ENCODE measurements around the gene TFAP2B.

The TFAP2B gene

DNA sequence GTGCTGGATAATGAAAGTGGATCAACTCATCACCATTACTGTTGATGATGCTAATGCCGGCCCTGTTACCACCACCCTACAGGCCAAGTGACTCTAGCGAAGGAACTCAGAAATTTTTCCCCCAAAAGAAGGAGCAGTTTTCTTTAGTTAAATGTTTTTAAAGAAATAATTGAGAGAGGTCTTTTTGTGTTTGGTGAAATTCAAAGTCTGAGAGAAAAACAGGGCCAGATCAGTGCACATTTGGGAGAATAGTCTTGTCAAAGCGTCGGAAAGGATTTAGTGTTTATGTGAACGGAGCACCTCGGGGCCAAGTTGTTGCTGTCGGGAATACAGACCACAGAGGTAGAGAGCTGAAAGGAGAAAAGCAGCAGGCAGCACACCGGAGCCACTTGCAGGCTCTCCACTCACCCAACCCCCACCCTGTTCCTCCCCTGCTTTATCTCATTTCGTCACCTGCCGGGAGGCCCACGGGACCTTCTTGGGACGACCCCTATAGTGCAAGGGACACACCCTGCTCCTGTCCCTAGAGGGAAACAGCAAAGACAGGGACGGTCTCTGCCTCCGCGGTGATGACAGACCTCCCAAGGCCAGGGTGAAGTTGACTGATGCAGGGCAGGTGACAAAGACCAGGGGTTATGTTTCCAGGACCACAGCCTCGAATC, 6.8 kb downstream of the TFAP2B start:
- no peak for DNase-seq (ENCODE audit: low spot score)

DNA sequence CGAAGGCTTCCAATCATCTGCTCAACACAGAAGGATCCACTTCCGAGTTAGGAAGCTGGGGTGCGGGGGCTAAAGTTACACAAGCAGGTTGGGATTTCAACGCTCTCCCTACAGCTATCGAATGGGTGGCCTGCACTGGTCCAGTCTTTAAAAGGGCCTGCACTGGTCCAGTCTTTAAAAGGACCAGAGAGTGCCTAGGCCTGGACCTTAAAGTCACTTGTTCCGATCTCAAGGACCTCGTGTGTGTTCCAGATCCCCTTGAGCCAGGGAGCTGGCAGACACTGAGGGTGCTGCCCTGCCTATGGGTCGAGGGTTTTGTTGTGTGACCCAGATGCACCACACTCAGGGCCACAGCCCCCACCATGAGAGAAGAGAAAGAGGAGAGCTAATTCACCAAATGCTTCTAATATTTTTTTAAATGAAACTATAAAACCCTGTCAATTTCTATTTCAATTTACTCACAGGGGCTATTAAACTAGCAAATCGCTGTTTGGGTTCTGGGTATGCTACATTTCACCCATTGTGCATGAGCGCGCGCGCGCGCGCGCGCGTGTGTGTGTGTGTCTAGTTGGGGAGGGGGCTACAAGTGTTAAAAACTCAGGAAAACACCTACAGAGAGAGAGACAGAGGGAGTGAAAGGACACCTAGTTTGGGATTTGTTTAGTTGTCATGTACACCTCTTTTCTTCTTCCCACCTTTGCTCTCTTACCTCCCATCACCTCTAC, 7.5 kb downstream of the TFAP2B start:
- no peak for DNase-seq (ENCODE audit: low spot score)

DNA sequence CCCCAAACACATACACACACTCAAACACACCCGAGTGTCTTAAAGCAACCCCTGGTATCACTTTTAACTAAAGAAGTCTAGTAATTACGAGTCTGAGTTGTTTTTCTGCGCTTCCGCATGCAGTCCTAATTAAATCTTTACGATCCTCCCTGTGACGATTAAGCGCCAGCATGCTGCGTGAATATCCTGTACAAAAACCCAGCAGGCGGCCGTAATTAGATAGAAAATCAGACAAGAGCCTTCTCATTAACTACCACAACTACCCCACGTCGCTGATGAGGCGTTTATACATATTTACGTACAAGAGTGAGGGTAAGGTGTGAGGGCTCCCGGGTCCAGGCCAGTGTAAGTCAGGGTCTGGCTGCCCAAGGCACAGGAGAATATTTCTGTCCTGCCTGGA, 8.1 kb downstream of the TFAP2B start:
- DNase-seq (ENCODE audit: low spot score) = no peak

DNA sequence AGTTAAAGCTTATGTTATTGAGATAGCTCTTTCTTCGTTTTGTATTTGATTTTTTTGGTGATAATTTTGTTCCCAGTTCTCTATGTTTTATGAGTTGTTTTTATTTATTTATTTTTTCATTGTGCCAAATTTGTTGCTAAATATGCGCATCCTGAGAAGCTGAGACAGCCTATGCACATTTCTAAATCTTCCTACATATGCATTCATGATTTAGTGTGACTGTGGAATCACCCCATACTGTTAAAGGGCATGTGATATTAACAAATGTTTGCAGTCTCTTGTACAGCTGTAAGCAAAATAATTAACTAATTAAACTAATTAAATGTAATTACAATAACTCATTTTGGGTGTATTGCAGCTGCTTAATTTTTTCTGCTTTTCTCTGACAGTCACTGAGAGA, 10.4 kb downstream of the TFAP2B start:
- DNase-seq (ENCODE audit: low spot score) = no peak

DNA sequence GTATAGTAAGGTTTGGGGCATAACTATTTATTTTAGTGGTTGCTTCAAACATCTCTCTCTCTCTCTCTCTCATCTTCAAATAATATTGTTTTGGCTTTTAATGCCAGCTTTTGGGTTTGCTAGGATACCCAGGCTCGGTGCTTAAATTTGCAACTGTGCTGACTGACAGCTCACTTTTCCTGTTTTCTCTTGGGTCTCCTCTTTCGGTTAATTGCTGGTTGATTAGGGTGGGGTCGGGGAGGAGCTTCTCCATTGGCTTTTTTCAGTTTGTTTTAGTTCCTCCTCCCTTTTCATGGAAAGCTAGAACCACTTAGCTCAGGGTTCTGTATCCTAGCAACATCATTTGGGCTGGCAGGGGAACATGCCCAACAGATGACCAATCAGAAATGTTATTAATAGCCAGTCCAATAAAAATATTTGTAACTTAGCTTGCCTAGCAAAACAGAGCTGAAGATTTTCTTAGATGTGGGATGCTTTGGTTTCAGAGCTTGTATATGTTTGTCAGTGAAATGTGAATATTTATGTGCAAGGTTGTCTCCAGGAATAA, 11.3 kb downstream of the TFAP2B start:
- DNase-seq (ENCODE audit: low spot score) = no peak

DNA sequence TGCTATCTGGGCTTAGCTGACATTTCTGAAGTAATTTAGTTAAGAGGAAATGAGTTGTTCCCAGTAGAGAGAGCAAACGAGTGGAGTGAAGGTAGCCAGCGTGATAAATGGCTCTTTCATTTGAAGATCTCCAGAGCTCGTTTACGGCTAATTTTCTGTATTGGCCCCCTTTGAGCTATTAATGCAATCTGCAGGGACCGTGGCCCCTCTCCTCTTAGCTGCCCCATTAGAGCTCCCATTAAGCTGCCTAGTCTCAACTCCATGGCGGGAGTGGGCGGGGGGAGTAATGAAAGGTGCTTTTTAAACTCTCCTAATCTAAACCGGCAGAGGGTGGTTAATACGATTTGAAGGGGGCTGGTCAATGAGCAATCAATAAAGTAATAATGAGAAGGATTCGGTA, 12.5 kb downstream of the TFAP2B start:
- DNase-seq (ENCODE audit: low spot score) = no peak

DNA sequence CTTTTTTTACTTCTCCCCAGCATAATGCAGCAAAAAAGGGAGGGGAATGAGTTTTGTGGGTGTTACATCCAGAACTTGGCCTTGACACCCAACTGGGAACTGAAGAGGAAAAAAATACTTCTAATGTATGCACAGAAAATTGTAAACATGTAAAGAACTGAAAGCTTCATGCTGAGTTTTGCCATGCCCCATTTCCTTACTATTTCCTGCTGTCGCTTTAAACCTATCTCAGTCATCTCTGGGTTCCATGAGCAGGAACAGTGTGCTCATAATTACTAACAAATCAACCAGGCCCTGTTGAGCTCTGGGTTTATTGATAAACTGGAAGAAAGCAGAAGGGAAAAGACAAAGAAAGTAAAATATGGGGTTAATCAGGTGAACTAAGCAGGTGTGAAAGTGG, 14.2 kb downstream of the TFAP2B start:
- DNase-seq (ENCODE audit: low spot score) = no peak

DNA sequence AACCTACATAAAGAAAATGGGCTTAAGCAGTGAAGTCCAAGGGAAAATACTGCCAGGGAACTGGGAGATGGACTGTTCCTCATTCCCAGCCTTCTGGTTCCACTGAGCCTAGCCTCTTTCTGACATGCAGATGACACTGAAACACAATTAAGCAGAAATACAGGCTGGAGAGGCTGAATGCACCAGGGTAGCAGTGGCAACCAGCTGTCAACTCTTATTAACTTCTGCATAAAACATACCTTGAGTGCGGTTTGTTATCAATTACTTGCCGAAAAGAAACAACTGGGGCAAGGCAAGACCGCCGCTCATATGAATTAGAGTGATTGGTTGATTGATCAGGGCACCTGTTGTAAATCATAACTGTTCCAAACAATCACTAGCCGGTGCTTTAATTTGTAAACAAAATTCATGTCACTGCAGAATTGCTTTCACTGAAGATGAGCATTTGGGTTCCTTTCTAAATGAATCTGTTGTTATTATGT, 16.3 kb downstream of the TFAP2B start:
- DNase-seq (ENCODE audit: low spot score) = no peak

DNA sequence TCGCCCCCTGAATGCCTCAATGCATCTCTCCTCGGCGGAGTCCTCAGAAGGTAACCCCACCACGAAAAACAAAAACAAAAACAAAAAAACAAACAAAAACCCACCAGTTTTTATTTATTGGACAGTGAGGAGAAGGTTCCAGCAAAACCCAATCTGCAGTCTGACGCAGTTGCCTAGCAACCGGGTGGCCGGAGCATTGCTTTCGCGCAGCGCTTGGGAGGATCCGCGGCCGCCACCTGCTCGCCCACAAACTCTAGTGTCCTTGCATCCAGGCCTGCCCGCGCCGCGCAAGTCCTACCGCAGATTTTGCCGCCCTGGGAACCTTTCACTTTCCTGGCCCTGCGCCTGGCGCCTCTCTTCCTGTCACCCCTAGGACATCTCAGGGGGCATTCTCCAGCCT, 17.6 kb downstream of the TFAP2B start:
- no peak for DNase-seq (ENCODE audit: low spot score)

DNA sequence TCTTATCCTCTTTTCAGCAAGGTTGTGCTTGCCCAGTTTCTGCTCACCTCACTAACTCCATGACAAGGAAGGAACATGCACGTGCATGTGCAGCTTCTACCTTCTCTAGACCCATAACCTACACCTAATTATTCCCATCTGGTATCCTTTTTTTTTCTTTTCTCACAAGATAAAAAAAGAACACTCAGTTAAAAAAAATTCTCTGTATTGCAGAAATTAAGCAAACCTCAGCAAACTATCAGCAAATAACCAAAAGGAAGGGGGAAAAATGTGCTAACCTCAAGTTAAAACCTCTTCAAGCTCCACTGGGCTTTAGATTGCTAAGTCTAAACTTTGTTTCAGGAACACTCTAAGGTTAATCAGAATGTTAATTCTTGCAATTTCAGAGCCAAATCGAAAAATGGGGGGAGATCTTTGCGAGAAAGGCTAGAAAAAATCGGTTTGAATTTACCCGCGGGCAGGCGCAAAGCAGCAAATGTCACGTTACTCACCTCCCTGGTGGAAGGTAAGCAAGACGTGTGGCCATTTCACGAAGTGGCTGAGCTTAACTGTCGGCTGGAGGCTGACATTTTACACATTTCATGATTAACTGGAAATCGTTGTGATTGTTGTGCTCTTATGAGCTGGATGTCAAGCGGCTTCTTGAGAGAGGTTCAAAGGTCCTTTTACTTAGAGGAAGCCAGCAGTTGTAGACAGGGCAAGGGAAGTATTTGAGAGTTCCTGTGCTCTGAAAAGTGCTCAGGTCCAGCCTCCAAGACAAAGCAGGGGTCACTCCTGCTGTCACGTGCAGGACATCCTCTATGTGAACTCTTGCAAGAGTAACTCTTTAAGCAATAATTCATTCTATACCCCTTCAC, 19.1 kb downstream of the TFAP2B start:
- DNase-seq (ENCODE audit: low spot score) = no peak

DNA sequence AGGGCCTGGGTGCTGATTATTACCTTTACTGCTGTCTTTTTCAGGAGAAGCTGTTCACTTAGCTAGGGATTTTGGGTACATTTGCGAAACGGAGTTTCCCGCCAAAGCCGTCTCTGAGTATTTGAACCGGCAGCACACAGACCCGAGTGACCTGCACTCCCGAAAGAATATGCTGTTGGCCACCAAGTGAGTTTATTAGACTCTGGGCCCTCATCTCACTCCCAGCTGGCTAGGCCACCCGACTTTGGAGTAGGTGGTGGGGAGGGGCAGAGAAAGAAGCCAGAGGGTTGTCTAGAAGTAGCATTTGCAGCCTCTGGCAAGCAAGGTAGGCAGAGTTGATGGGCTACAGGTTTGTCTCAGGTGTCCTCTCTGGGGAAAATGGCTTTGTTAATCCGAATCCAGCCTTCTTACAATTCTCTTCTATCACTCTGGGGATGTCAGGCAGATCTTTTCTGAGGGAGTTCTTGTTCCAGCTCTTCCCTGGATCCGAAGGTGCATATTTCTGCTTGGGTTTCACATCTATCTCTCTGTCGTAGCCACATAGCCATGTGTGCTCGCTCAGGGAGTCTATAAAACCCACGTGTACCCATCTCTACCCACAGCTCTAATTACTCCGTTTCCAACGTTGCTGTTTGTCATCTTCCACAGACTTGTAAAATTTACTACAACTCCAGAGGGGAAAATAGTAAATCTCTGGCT, 21.6 kb downstream of the TFAP2B start:
- DNase-seq (ENCODE audit: low spot score) = no peak

DNA sequence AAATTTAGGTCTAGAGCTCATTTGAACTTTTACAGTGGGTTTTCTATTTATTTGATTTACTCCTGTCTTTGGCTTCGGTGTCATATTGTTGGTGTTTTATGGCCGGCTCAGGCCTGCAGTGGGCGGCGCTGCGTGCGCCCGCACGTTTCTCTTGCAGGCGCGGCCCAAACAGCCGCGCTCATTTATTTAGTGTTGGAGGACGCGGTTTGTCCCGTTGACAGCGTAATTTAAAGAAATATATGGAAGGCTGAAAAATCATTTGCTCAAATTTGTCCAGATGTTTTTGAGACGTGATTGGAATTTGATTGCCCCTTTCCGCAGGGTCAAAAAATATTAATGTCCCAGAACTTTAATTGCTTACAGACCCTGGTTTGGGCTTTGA, 22.1 kb downstream of the TFAP2B start:
- DNase-seq (ENCODE audit: low spot score) = no peak

DNA sequence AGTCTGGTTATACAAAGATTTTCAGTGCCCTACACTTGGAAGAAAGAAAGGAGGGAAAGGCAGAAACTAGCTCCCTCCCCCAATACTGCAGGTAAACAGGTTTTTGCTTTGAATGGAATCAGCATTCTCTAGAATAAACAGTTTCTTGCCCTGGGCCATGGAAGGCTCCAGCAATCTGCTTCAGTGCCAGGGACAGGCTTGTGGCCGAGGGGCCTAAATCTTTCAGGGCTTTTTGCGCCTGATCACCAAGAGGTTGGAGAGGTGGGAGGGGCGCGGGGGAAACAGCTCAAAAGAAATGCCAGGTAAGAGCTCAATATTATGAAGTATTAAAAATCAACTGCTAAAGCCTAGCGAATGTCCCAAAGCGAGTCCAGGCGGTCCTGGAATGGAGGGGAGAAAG, 23.8 kb downstream of the TFAP2B start:
- no peak for DNase-seq (ENCODE audit: low spot score)

DNA sequence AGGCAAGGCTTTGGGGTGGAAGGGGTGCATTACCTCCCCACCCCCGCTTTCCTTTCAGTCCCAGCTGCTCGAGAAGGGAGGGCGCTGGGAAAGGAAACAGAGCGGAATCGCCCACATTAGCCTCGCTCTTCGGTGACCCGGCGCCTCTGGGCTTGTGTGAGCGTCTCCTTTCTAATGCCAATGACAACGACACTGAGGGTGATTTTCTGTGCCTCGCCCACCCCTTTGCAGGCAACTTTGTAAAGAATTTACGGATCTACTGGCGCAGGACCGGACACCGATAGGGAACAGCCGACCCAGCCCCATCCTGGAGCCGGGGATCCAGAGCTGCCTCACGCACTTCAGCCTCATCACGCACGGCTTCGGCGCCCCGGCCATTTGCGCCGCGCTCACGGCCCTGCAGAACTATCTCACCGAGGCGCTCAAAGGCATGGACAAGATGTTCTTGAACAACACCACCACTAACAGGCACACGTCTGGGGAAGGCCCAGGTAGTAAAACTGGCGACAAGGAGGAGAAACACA, 24.3 kb downstream of the TFAP2B start:
- no peak for DNase-seq (ENCODE audit: low spot score)

DNA sequence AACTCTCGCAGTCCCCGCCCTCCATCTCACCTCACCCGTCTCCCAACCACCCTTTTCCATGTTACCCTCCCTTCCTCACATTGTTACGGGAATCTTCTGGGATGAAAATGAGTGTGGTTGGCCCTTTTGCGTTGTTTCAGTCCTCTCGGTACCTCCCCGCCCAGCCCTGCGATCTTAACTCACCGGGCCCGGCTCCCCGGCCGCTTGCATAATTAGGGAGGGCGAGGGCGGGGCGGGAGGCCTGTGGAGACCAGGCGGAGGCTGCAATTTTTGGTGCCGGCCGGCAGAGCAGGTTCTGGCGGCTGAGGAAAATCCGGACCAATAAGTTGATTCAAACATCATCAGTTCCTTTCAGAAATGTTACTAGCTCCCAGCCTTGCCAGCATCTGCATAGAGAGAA, 25.2 kb downstream of the TFAP2B start:
- DNase-seq (ENCODE audit: low spot score) = no peak

DNA sequence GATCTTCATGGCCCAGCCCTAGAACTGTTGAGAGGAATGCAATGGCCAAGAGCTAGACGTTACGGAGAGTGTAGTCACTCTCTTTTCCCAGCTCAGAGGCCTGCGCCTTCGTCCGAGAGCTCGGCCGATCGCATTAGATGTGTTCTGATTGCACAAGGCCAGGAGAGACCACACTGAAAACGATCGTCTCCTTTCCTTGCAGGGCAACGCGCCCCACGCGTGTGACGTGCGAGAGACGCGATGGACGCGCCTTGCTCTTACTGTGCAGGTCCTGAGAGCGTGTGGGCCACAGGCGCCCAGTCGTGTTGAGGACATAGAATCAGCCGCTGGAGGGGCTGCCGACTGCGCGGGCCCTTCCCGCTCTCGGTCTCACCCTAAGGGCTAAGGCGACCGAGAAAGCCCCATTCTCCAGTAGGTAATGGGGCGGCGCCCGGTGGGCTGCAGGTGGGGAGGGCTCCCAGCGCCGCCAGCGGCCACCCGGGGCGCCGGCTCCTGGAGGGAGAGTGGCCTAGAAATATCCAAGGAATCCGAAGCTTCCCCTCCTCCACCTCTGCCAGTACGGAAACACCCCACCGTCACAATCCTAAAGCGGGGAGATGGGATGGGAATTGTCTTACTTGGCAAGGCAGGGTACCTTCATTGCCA, 26.9 kb downstream of the TFAP2B start:
- no peak for DNase-seq (ENCODE audit: low spot score)

DNA sequence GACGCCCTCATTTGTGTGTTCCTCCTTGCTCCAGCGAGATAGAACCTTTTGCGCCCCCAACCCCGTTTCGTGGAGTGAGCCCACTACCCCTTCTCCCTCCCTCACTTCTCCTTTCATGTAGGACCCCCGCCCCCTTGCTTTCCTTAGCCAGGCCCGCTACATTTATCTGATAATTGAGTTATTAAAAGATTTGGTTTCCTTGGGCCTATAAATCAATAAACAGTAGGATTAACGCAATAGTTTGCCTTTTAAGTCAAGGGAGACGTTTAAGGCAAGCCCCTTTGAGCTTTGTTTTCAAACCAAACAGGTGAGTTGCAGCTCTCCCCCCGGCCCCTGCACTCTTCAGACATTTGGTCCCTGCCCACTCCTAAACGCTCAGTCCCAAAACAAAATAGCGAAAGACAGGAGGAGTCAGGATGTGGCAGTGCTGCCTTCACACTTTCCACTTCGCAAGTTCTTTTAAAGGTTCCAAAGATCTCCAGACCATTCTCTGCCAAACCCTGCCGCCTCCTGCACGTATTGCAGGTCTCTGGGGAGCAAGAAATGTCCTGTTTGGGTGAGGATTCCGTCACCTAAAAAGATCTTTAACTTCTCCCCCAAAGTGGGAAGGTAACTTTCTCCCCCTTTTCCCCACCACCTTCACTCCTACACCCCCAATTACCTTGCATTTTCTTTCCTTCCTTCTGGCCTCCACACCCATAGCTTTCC, 27.6 kb downstream of the TFAP2B start:
- DNase-seq (ENCODE audit: low spot score) = no peak

DNA sequence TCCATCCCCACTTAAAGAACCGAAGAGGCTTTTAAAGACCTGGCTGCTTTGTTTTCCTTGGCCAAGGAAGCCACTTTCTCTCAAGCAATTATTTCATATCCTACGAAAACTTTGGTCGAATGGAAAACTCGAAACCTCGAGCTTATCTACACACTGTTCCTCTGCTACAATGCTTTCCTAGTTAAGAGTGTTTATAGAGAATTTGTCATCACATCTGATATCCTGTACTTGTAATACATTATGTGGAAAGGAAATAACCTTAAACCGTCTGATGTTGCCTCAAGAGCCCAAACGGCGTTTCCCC, 28.1 kb downstream of the TFAP2B start:
- no peak for DNase-seq (ENCODE audit: low spot score)

DNA sequence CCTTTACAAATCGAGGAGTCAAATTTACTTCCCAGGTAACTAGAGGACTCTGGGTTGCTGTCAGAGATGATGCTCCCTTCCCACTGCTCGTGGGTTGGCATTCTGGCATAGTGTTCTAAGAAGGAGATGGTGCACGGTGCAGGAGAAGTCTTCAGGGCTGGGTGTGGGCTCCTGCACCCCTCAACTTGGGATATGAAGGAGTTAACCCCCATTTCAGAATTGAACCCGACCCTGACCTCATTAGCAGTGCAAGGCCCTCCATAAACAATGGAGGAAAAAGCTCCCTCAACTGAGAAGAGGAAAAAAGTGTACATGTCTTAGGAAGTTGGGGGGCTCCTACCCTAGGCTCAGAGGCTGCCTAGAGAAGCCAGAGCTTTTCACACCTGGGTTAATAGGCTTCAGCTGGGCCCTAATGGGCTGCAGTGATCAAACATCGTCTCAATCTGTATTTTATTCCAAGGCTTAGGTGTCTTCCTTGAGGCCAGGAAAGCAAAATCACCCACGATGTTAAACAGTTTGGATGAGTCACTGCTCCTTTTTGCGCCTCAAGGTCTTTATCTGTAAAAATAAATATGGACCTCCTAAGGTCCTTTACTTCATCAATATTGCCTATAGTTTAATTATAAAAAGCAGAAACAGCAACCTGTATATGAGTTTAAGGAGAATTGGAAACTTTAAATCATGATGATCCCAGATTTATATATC, 29.4 kb downstream of the TFAP2B start:
- no peak for DNase-seq (ENCODE audit: low spot score)
